ENCODE data around the gene TMEM183A. TPM values are rescaled to one million over a fixed set of nuclear protein-coding genes. Genes with fewer than 3 reads are reported as not detected.
"Not testable (repeated sequence)": the region's sequence is repeated elsewhere in the genome, so short reads cannot be mapped to it uniquely, and the experiment has no call there.

The TMEM183A gene
- total RNA-seq, 1 donor: 139 TPM

DNA sequence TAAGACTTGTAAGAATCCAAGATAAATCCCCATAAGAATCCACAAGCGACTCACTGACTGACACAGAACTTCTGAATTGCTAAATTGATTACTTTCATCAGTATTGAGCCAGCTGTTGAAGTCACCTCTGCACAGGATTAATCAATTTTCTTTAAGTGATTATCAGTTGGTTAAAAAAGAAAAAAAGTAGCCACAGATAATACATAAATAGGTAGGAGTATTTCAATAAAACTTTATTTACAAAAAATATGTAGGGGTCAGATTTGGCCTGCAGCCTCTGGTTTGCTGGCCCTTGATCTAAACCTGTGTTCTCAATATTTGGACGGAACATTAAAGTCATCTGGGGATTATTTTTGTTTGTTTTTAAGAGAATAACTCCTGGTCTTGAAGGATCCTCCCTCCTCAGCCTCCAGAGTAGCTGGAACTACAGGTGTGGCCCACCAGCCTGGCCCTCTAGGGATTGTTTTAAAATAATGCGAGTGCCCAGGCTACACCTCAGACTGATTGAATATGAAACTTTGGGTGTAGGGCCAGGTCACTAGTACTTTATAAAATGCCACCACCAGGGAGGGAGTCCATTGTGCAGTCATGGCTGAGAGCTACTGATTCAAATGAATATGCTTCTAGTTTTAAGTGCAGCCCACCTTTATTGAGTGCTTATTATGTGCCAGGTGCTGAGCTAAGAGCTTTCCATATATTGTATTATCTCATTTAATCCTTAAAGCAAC, 6.8 kb upstream of the TMEM183A start:
- DNase-seq (ENCODE audit: low read depth): no peak
- no peak overlapping the region for H3K4me3 ChIP-seq (ENCODE audit: low read depth, low read length)
- TF ChIP-seq, protein P1, sequence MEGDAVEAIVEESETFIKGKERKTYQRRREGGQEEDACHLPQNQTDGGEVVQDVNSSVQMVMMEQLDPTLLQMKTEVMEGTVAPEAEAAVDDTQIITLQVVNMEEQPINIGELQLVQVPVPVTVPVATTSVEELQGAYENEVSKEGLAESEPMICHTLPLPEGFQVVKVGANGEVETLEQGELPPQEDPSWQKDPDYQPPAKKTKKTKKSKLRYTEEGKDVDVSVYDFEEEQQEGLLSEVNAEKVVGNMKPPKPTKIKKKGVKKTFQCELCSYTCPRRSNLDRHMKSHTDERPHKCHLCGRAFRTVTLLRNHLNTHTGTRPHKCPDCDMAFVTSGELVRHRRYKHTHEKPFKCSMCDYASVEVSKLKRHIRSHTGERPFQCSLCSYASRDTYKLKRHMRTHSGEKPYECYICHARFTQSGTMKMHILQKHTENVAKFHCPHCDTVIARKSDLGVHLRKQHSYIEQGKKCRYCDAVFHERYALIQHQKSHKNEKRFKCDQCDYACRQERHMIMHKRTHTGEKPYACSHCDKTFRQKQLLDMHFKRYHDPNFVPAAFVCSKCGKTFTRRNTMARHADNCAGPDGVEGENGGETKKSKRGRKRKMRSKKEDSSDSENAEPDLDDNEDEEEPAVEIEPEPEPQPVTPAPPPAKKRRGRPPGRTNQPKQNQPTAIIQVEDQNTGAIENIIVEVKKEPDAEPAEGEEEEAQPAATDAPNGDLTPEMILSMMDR (IDR thresholded peaks at IDR 0.05; ENCODE audit: insufficient read depth, low read depth, low read length): no peak

GRCh38 chr1:203001986-203002385, 5.2 kb upstream of the TMEM183A start:
- TF ChIP-seq, protein P1 (IDR thresholded peaks at IDR 0.05; ENCODE audit: insufficient read depth, low read depth, low read length): no peak
- no peak for DNase-seq (ENCODE audit: low read depth)
- no peak overlapping the region for H3K4me3 ChIP-seq (ENCODE audit: low read depth, low read length)

DNA sequence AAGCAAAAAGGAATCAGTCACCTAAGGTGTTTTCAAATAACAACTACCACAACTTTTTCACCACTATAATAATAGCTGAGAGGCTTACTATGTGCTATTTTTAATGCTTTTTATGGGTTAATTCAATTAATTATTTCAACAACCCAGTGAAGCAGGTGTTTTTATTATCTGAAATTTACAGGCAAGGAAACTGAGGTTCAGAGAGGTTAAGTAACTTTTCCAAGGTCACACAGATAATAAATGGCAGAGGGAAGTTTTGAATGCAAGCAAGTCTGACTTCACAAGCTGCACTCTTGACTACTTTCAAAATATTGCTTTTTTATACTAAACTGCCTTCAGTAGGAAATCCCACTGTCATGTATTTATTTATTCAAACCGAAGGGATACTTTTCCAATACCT, 4.2 kb upstream of the TMEM183A start:
- DNase-seq (ENCODE audit: low read depth): no peak
- no peak overlapping the region for H3K4me3 ChIP-seq (ENCODE audit: low read depth, low read length)

GRCh38 chr1:203005395-203006142, 1.6 kb upstream of the TMEM183A start:
- H3K4me3 ChIP-seq (ENCODE audit: low read depth, low read length): not testable (repeated sequence)

More for the DNA sequence above, 4.2 kb upstream of the TMEM183A start:
- TF ChIP-seq, protein P1 (IDR thresholded peaks at IDR 0.05; ENCODE audit: insufficient read depth, low read depth, low read length): no peak

GRCh38 chr1:203009185-203009584, 2.0 kb downstream of the TMEM183A start:
- DNase-seq (ENCODE audit: low read depth): no peak
- TF ChIP-seq, protein P1 (IDR thresholded peaks at IDR 0.05; ENCODE audit: insufficient read depth, low read depth, low read length): no peak
- no peak overlapping the region for H3K4me3 ChIP-seq (ENCODE audit: low read depth, low read length)

More at GRCh38 chr1:203005395-203006142, 1.6 kb upstream of the TMEM183A start:
- DNase-seq (ENCODE audit: low read depth): not testable (repeated sequence)

- DNase-seq (ENCODE audit: low read depth): no peak
- H3K4me3 ChIP-seq (ENCODE audit: low read depth, low read length): no peak overlapping the region
- TF ChIP-seq, protein P1 (IDR thresholded peaks at IDR 0.05; ENCODE audit: insufficient read depth, low read depth, low read length): no peak
Observed at GRCh38 chr1:203011582-203011981, 4.4 kb downstream of the TMEM183A start.

- no peak overlapping the region for H3K4me3 ChIP-seq (ENCODE audit: low read depth, low read length)
- TF ChIP-seq, protein P1 (IDR thresholded peaks at IDR 0.05; ENCODE audit: insufficient read depth, low read depth, low read length): no peak
- DNase-seq (ENCODE audit: low read depth): no peak
Observed at GRCh38 chr1:203017061-203017460, 9.9 kb downstream of the TMEM183A start.

Data from fibroblast of villous mesenchyme (primary cell).